Camera-type eye (tissue), 1 donor: ENCODE results near the gene MYOM3. TPM values are rescaled to one million over a fixed set of nuclear protein-coding genes. Genes with fewer than 3 reads are reported as not detected.

Source experiments
- total RNA-seq: library from RNA; depleted of rRNA; stranded (reverse); fragments of >200 nt; gene quantifications from one replicate; pipeline ENCODE4 v1.2.3, GENCODE V29; 2014

The MYOM3 gene
- 20.3 TPM for total RNA-seq

DNA sequence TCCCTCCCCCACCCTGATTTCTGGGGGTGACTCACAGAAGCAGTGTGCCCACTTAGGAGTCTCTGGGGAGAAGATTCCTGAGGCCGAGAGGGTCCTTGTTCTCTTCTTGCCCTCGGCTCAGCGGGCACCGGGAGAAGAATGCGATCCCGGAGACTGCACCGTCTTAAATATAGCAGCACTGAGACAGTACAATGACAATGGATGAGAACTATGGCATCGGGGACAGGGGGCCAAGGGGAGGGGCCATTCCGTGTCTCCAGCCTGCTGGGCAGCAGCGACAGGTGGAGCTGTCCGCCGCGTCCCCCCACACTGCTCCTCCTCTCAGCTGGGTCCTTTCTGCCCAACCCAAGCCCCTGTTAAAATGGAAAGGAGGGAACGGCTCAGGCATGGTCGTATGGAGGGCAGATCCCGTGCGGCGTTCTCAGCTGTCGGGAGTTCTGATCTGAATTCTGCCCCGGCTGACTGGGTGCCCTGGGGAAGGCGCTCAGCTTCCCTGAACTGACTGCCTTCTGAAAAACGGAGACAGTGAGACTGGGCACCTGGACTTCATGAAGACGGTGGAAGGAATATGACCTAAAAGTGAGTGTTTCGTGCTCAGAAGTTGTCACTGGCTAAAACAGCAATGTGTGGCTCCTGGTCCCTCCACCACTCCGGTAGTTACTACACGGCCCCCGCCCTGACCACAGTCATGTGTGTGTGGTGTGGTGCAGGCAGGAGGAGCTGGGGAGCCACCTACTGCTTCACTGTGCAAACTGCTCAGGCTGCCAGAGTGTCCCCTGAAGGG is at the start of gene MYOM3:
Gene MYOM3, minus strand, starts transcription at position 140 of the 784 bp plus-strand sequence. CDS start 3,499 bp downstream, outside the sequence.

DNA sequence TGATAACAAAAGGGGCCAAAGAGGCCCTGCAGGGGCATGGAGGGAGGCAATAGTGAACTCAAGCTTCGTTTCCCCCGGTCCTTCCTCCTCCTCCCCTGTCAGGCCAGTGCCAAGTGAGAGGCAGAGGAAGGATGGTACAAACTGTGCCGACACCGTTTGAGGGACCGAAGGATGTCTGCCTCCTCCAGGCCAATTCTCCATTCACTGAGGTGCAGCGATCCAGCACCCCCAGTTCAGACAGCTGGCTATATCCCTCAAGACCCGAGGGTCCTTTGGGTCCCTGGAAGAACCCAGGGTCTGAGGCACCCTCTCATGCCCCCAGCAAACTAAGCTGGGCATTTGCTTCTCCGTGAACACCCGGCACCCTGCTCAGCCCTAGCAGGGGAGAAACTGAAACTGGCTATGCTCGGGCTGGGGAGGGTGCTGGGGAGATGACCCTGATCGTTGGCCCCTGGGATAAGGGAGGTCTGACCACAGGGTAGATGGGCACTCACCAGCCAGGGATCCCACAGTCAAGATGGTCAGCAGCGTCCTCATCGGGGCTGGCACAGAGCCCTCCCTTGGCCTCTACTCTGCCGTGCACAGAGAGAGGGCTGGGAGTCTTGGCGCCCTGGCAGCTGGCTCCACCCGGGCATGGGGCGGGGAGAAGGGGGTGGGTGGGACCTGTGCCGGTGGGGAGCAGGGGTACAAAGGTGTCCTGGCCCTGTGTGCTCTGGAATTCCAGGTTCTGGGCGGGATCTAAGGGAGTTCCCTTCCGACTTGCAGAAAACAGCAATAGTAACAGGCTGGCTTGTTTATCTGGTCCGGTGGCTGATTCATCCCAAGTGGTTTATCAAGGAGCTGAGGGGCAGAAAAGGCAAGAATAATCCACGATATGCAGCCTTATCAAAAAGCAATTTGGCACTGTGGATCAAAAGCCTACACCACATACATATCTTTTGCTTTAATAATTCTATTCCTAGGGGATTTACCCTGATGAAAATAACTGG is 30.9 kb upstream of the MYOM3 start, which contains the start of gene IL22RA1:
Gene IL22RA1, minus strand, starts transcription at position 595 of the 989 bp plus-strand sequence. Its CDS starts 58 bp downstream, at position 537.

Other genes with a start within 250 kb of the MYOM3 start
- 29.0 TPM for gene FUCA1, start 243.8 kb downstream of the MYOM3 start, total RNA-seq
- gene CNR2, start 198.8 kb downstream of the MYOM3 start, total RNA-seq = 0.05 TPM
- 171 TPM for gene PNRC2, start 152.3 kb downstream of the MYOM3 start, total RNA-seq
- 226 TPM for gene SRSF10, start 131.8 kb downstream of the MYOM3 start, total RNA-seq
- gene IL22RA1, start 31.0 kb upstream of the MYOM3 start, total RNA-seq = not detected
- gene IFNLR1, start 75.2 kb upstream of the MYOM3 start, total RNA-seq = 1.6 TPM
- gene GRHL3, start 207.2 kb upstream of the MYOM3 start, total RNA-seq = 0.55 TPM